Measurements from ENCODE around the gene CHD2.

Gene CHD2

DNA sequence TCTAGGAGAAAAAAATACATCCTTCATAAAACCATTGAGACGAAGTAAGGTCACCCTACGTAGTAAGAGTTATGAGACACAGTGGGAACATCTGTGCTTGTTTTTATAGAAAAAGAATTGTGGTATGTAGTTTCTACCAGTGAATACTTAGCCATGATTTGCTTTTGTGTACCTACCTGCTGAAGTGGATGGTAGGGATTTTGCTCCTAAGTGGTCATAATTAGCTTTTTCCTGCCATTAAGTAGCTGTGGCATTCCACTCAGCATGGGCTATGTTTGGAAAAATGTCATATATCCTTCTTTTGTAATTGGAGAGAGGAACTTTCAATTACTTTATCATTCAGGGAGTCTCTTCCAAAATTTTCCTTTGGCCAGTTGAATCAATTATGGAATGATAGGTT lies 63.7 kb downstream of the CHD2 start:
- DNase-seq, result no peak

DNA sequence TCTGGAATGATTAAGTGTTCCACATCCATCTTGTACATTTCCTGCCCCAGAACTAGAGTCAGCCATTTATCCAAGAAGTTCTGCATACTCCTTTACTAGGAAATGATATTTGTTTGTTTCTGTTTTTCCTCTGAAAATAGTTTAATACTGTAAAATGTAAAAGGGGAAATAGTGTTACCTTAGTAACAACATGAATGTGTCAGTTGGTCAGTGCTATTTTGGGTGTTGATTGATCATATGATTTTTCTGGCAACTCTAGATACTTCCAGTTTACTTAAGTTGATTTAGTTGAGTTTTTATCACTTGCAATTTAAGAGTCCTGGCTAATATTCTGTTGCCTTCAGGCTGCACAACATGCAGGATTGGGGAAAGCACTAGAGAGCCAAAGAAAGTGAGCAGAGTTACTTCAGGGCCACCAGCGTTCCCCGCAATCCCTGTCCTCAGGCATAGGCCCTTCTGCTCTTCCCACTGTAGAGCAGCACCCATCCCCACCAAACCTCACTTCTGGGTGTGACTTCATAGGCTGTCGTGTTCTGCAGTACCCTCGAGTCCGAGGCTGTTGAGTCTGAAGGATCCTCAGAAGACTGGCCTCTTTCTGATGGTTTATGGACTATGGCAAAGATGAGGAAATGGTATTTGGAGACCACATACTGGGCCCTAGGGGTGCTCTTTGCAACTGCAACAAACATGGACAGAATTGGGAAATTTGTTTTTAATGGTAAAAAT lies 69.0 kb downstream of the CHD2 start:
- DNase-seq, result no peak

DNA sequence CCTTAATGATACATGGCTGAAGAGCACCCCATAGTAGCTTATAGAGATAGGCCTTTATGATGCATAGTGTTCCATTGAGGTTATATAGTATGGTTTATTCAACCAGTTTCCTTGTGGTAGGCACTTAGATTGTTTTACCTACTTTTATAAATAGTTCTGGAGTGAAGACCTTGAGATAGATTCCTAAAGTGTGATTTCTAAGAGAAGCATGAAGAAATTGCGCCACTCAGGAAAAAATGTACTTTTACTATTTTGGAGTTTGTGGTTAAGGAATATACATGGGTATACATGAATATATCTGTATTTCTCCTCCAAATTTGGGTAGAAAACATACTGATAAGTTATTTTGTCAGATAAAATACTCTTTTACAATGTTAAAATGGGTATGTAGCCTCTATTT lies 70.5 kb downstream of the CHD2 start:
- DNase-seq, result no peak

DNA sequence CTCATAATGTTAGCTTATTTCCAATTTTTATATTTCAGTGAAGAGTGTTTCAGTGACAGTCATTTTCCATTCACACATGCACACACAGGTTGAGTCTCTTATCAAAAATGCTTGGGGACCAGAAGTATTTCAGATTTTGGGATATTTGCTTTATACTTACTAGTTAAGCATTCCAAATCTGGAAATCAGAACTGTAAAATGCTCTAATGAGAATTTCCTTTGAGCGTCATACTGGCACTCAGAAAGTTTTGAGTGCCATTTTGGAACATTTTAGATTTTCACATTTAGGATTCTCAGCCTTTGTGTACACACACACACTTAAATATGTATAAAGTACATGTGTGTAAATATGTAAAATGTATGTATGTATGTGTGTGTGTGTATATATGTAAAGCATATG lies 71.0 kb downstream of the CHD2 start:
- no peak for DNase-seq

DNA sequence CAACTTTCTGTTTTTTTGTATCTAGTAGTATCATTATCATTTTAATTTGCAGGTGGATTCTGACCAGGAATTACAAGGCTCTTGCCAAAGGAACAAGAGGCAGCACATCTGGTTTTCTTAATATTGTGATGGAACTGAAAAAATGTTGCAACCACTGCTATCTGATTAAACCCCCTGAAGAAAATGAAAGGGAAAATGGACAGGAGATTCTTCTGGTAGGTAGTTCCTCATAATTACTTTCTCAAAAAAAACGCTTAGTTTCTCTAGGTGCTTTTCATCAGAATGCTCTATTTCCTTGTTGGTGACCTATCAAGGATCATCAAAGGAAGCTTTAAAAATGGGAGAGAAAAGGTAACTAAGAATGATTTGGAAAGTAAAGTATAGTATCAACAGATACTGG lies 71.6 kb downstream of the CHD2 start:
- no peak for DNase-seq

DNA sequence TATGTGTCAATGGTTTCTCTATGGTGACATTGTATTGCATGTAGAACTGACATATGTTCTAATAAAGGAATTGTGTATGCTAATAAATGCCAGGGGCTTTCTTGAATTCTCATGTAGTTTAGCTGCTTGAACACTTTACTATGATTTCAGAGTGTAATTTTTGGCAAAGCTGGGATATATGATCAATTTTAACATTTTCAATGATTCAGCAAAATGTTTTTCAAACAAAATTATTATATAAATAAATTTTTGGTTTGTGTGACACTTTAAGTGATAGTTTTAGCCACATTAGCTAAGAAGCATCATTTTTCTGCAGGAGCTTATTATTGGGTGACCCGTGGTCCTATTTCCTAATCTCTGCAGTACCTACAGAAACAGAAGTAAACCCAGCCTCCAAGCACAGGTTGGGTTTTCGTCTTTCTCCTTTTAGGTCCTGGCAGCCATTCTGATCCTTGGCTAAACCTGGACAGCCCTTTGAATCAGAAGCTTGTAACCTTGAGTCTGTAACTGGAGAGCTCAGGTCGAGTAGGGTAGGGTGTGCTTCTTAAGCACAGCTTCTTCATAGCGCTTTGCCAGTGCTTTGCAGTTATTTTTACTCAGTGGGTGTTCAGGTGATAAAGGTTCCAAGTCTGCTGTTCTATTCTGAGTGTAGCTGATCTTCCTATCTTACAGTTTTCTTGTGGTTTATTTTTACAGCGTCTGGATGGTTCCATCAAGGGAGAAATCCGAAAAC lies 74.2 kb downstream of the CHD2 start:
- no peak for DNase-seq

DNA sequence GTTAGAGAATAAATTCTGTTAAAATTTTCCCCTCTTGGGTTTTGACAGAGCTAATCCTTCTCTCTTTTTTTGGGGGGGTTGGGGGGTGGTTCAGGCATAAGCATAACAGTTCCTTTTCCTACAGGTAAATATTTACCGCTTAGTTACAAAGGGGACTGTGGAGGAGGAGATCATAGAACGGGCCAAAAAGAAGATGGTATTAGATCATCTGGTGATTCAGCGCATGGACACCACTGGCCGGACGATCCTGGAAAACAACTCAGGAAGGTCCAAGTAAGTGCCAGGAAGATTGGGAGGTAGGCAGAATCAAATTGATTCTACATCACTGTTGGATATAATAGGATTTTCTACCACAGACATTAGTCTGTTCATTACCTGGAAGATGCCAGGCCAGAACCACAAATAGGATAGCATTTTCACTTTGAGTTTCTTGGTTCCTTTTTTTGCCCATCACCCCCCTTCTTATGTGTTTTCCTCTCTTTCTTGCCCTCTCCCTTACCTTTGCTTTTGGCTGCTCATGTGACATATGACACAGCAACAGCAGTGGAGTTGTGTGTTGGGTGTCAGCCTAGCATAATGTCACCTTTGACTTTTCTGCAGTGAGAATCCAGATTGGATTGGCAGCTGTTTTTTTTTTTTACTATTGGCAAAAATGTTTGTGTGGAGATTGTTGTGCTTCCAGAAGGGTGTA lies 79.0 kb downstream of the CHD2 start:
- DNase-seq, result no peak

DNA sequence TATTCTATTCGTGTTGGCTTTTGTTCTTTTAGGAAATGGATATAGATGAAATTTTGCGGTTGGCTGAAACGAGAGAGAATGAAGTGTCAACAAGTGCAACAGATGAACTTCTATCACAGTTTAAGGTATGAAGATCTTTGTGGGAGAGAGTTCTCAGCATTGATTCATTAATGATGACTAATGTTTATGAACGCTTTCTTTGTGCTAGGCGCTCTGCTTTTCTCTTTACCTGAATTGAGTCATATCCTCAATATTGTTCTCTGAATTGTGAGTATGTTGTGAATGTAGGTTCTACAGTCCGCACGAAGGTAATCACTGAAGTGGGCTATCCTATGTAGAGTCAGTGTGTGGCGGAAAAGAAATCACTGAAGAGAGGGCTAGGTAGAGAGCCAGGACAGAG lies 81.2 kb downstream of the CHD2 start:
- DNase-seq, result no peak

DNA sequence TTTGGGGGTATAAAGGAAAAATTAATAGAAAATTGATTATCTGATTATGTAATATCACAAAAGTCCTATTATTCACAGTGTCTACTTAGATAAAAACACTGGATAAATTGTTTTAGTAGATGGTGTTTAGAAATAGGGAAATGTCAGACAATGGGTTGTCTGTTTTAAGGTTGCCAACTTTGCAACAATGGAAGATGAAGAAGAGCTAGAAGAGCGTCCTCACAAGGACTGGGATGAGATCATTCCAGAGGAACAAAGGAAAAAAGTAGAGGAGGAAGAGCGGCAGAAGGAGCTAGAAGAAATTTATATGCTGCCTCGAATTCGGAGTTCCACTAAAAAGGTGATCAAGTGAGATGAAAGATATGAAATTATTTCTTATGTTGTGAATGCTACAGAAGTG lies 84.0 kb downstream of the CHD2 start:
- DNase-seq, result no peak

DNA sequence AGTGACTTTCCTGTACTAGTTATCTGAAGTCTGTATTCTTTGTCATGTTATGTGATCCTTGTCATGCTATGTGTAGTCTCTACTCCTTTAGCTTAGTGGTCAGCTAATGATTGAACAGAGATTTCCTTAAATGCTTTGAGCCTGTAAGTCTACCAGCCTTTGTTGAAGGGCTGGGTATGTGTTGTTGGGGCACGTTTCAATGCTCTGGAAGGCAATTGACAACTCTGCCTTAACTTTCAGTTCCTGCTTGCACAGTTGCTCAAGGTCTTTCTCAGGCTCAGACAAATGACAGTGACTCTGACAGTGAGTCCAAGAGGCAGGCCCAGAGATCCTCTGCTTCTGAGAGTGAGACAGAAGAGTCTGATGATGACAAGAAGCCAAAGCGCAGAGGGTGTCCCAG lies 89.3 kb downstream of the CHD2 start:
- no peak for DNase-seq

DNA sequence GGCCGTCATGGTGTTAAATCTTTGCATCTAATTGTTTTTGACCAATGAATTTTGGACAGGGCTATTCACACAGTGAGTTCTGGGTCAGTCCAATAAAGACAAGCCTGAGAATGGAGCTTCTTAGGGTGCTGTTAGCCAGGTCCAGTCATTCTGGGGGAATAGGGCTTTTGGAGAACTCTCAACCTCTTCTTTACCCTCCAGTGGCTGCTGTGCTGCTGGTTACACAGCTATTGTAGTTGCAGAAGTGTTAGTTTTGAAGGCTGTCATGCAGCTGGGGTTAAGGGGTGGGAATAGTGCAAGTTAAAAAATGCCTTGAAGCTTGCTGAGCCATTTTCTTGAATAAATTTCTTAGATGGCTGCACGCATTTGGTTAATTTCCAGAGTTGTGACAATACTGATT lies 89.9 kb downstream of the CHD2 start:
- no peak for DNase-seq

DNA sequence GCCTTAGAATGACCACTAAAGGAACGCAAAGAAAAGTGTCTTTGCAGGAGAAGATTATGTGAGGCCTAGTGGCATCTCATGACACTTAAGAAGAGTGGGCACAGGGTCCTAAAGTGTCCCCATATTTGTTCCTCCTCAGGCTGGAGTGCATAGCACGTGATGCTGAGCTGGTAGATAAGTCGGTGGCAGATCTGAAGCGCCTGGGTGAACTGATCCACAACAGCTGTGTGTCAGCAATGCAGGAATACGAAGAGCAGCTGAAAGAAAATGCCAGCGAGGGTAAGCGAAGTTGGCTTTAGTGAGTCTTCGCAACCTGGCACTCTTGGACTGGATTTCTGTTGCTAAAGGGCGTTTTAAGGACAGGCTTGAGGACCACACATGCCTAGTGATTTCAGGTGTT lies 92.6 kb downstream of the CHD2 start:
- no peak for DNase-seq

DNA sequence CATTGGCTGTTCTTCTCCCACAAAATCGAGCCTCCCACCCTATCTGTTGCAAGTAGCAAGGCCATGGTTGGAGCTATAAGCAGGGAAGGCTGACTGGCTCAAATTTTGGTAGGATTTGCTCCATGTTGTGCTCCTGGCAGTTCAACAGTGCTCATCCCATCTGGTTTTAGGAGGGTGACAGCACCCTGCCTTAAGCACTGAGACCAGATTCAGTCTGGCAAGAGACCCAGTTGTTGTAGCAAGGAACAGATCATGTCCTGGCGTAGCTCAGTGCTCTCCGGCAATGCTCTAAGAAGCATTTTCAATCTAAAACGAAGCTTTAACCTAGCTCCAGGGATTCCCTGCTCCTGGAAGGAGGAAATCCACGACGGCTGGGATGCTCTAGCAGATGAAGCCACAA lies 97.7 kb downstream of the CHD2 start:
- no peak for DNase-seq

DNA sequence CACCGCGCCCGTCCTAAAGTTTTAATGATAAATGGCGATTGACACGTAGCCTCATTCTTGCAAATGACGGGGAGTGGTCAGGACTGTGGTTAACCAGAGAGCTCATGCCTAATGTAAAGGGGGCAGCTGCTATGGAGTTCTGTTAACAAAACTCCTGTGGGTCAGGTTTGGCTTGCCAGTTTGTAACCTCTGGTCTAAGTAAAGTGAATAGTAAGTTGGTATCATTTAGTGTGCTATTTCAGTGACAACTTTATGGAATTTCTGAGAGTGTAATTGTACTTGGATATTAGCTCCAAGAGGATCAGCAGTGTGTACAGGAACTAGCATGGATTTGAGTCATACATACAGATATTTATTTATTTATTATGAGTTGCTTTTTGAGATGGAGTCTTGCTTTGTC lies 101.0 kb downstream of the CHD2 start:
- DNase-seq, result no peak

DNA sequence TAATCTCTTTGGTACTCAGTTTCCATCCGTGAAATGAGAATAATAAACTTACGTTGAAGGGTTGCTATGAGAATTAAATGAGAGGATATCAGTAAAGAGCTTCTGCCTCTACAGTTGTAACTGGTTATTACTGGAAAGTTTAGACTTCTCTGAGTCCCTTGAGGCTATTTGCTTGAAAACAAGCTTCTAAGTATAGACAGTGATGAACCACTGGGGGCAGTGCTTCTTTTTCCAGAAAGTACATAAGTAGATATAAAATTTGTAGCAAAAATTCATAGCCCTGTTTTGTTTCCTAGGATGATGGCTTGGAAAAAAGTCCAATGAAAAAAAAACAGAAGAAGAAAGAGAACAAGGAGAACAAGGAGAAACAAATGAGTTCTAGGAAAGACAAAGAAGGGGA lies 101.8 kb downstream of the CHD2 start:
- no peak for DNase-seq

DNA sequence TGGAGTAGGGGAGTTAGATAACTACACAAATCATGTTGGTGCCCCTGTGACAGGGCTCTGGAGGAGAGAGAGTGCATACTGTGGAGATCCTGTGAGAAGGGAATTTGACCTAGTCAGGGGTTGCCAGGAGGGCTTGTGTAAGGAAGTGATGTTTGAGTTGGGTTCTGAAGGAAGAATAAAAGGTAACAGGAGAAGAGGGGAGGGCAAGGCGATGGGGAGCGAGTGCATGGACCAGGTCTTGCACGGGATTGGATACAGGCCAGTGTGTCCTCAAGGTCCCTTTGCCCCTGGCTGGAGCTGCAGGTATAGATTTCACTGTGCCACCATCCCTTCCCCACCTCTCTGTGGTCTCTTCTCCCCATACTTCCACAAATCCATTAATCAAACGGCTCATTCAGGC lies 105.0 kb downstream of the CHD2 start:
- DNase-seq, result no peak

DNA sequence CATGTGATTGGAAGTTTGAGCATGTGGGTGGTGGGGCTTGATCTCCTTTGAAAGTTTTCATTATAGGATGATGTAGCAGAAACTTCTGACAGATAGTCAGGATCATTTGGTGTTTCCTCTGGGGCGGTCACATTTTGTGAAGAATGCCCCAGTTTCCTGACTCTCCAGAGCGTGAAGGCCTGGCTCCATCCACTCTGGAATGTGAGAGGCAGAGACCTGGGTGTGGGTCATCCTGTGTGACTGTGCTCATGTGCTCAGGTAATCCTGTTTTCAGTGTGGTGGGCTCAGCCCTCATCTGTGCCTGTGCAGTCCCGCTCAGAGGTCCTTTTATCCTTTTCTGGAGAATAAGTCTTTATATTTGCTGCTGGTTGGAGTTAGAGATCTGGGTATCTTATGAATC lies 107.9 kb downstream of the CHD2 start:
- DNase-seq, result no peak

DNA sequence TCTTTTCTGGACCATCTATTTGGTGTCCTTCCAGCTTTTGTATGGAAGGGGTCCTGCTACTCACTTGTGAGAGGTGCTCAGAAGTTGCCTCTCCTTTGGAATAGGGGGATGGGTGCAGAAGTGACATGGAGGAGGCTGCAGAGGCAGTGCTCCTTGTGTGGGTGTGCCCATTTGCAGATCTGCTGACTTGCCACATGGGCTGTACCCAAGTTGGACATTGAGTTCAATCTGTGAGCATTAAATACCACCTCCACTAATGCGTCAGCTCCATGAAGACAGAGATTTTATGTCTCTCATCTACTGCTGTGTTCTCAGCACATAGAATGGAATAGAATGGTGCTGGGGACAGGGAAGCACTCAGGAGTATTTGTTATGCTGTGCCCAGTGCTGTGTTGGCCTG lies 112.7 kb downstream of the CHD2 start:
- no peak for DNase-seq

DNA sequence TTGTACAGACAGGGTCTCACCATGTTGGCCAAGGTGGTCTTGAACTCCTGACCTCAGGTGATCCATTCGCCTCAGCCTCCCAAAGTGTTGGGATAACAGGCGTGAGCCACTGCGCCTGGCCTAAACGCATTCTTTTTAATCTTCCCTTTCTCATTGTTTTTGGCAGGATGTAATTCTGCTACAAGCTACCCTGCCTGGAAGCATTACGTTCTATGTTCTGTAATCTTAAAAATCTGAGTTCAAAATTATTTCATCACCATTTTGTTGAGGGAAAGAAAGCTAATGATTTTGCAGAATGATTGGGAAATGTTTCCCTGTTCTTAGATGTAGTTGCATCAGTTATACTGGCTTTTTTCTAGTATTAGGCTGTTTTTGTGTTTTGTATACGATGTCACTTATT lies 117.4 kb downstream of the CHD2 start:
- DNase-seq, result no peak

DNA sequence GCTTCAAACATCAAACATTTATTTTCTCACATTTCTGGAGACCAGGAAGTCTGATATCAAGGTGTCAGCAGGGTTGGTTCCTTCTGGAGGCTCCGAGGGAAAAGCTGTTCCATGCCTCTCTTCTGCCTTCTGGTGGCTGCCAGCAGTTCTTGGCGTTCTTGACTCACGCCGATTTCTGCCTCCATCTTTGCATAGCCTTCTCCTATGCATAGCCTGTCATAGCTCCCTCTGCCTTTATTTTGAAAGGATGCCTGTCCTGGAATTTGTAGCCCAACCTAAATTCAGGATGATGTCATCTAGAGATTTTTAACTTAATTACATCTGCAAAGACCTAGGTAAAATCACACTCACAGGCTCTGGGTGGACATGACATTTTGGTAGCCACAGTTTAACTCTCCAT lies 118.5 kb downstream of the CHD2 start:
- DNase-seq, result no peak

DNA sequence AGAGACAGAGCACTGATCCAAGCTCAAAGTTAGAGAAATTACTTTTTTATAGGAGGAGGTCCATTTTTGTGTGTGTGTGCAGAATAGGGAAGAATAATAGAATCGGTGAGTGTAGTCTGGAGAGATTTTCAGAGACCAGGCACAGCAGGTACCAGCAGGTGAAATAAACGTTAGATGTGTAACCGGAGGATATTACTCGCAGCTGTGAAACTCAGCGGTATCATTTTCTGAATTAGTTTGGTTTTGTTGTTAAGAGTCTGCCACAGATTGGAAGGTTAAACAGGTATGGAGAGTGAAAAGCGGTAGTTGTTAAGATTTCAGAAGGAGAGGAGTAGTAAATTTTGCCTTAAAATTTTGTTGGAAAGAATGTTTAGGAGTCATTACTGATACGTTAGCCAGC lies 119.0 kb downstream of the CHD2 start:
- no peak for DNase-seq

DNA sequence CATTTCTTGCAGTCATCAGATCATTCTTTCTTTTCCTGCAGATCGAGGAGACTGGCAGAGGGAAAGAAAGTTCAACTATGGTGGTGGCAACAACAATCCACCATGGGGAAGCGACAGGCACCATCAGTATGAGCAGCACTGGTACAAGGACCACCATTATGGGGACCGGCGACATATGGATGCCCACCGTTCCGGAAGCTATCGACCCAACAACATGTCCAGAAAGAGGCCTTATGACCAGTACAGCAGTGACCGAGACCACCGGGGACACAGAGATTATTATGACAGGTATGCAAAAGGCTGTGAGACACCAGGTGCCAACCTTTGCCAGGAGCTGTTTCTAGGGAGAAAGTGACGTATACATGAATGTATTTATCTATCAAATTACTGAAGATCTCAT lies 119.8 kb downstream of the CHD2 start:
- no peak for DNase-seq

DNA sequence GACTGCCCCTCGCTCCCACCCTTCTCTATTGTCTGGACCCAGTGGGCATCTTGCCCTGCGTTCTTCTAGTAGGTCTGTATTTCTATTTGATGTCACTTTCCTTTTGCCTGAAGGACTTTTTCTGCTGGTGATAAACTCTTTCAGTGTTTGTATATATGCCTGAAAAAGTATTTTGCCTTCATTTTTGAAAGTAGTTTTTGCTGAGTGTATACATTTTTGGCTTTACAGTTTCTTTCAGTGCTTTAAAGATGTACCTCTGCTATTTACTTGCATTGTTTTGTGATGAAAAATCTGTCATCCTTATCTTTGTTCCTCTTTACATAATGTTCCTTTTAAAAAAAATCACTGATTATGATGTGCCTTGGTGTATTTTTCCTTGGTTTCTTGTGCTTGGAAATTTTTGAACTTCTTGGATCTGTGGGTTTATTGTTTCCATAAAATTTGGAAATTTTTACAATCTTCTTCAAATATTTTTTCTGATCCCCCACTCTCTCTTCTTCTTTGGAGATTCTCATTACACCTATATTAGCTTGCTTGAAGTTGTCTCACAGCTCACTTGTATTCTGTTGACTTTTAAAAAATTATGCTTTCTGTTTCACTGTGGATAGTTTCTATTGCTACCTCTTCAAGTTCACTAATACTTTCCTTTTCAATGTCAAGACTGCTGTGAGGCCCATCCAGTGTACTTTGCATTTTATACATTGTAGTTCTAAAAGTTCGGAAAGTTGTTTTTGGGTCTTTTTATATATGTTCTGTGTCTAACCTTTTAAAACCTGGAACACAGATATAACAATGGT lies 121.0 kb downstream of the CHD2 start:
- DNase-seq, result no peak

DNA sequence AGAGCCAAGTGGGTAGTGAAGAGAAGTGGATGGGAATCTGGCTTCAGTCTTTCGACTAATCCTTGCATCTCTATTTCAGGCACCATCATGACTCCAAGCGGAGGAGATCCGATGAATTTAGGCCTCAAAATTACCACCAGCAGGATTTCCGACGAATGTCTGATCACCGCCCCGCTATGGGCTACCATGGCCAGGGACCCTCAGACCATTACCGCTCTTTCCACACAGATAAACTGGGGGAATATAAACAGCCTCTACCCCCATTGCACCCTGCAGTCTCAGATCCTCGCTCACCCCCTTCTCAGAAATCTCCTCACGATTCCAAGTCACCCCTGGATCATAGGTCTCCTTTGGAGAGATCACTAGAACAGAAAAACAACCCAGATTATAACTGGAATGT lies 124.2 kb downstream of the CHD2 start:
- DNase-seq, result no peak
